ENCODE results near the gene ICA1.

ICA1 gene

DNA sequence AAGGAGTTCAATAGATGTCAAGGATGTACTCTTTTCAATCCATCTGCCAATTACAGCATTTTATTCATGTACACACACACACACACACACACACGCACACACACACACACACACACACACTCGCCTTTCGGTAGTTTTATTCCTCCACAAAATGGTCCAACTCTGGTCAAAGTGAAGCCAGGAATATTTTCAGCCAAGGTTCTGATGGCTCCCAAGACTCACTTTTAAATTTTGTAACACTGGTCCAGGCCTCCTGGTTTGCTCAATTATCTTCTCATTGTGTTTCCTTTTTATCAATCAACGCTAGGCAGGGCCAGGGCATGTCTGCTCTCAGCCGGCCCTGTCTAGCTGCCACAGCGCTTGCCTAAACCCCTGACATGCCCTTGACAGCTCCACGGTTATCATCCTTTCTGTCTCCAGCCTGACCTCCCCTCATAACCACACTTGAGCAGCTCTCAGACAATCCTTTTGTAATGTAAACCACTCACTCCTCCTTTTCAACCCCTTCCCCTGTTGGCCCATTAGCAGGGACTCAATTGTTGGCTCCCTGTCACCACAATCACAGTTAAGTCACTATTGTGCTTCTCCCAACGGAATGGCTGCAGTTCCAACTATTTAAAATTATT lies 115.1 kb downstream of the ICA1 start:
- no peak for TF ChIP-seq POLR2A (IDR thresholded peaks at IDR 0.05; ENCODE audit: low read depth, low read length)
- TF ChIP-seq POLR2AphosphoS5 (IDR thresholded peaks at IDR 0.05; ENCODE audit: low read depth, low read length), result no peak
- TF ChIP-seq TAF1 (IDR thresholded peaks at IDR 0.05; ENCODE audit: borderline replicate concordance, low read depth, low read length), result no peak
- FAIRE-seq (no peak), DNase-seq (ENCODE audit: insufficient read length) (no peak)

DNA sequence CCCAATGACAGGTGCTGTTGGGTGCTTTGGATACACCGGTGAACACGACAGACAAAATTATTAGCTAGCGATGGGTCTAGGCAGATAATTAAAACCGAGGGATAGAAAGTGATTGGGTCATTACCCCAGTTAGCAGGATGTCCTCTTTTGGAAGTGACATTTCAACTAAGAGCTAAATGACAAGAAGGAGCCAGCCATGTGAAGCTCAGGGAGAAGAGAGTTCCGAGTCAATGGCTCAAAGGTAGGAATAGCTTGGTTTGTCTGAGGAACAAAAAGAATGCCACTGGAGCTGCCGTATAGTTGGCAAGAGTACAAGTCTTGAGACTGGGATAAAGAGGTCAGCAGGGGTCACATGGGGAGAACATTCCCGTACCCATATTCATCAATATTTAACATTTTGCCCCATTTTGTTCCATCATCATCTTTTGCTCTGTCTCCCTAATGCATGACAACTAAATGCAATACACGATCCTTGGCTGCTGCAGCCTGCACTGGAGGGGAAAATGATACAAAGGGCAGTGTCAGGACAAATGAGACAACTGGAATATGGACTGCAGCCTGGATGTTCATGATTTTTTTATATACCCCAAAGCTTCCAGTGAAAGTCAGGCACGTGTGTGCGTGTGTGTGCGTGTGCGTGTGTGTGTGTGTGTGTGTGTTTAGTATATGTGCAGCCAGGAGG lies 115.7 kb downstream of the ICA1 start:
- FAIRE-seq (no peak), DNase-seq (ENCODE audit: insufficient read length) (no peak)
- no peak for TF ChIP-seq POLR2AphosphoS5 (IDR thresholded peaks at IDR 0.05; ENCODE audit: low read depth, low read length)

DNA sequence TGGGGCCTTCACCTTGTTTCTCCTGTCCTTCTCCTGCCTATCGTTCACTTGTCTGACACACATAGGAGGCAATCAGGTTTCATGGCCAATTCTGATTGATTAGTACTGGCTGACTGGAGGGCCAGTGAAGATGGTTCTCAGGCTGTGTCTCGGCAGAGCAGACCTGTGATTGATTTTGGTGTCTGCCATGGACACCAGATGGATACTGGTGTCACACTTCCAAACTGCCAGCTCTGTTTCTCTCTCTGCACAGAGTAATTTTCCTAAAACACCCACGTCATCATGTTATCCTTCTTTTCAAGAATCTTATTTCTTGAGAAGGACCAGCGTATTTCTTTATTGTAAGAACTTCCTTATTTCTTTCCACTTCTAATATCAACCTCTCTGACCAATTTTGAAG lies 117.1 kb downstream of the ICA1 start:
- TF ChIP-seq TAF1 (IDR thresholded peaks at IDR 0.05; ENCODE audit: borderline replicate concordance, low read depth, low read length) (no peak), POLR2AphosphoS5 (IDR thresholded peaks at IDR 0.05; ENCODE audit: low read depth, low read length) (no peak)
- FAIRE-seq, result peak; percentile 46
- no peak for DNase-seq (ENCODE audit: insufficient read length)

DNA sequence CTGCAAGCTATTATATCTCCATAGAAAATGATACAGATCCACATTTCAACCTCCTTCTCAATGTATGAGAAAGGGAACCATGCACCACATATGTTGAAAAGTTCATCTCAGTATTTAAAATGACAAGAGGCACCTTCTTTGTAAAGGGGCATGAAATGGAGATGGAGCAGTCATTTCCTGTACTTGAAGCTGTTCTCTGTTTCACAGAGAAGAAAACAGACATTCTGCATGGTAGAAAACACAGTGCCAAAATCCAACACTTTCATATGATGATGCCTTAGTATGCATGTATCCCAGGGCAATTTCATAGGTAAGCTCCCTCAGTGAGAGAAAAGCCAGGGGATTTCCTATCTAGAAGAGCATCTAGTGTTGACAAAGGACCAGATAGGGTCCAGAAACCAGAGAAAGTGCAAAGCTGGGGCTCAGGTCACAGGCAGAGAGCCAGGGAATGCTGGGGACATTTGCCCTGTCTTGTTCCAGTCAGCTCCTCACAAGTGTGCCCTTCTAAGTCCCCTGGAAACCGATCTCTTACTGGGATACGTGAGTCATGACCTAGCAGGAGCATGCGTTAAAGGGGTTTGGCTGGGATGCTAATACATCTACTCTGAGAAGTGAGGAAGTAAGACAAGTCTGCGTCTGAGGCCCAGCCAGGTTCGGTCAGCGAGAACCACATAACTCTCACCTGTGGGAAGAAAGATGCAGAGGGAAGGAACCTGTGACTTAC lies 118.7 kb downstream of the ICA1 start:
- DNase-seq (ENCODE audit: insufficient read length), result no peak
- peak; percentile 73 for FAIRE-seq
- TF ChIP-seq POLR2A (IDR thresholded peaks at IDR 0.05; ENCODE audit: low read depth, low read length) (peak; percentile 30; the same call in 1 of the 2 replicates), TAF1 (IDR thresholded peaks at IDR 0.05; ENCODE audit: borderline replicate concordance, low read depth, low read length) (no peak)

DNA sequence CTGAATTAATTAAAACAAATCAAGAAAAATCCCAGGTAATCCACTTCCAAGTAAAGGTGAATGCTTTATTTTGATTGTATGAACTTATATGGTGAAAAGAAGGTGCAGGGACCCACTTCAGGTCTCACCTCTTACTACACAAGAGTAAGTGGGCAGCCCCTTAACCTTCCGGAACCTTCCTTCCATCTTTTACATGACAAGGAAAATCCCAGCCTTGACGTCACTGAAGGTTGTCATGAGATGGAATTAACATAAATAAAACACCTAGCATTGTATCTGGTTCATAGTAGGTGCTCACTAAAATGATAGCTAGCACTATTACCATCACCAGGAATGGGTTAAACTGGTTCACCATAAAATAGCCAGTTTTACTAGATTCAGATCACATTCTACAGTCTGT lies 119.5 kb downstream of the ICA1 start:
- TF ChIP-seq POLR2AphosphoS5 (IDR thresholded peaks at IDR 0.05; ENCODE audit: low read depth, low read length), result no peak
- TF ChIP-seq TAF1 (IDR thresholded peaks at IDR 0.05; ENCODE audit: borderline replicate concordance, low read depth, low read length), result no peak
- no peak for TF ChIP-seq POLR2A (IDR thresholded peaks at IDR 0.05; ENCODE audit: low read depth, low read length)
- FAIRE-seq (peak; percentile 14), DNase-seq (ENCODE audit: insufficient read length) (no peak)

DNA sequence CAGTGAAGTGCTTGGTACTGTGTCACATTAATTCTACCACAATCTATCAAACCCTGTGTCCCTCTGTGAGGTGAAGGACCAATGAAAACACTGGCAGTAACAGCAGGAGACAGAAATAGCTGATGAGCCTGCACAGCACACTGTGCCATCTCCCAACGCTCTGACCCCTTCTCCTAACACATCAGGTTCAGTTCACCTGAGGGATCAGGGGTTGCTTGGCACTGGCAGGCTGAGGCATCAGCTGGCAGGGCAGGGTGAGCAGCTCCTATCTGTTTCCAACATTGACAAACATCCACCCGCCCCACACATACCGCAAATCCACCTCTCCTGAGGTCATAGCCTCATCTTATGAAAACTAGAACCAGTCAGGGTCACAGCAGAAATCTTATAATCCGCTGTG lies 120.9 kb downstream of the ICA1 start:
- TF ChIP-seq TAF1 (IDR thresholded peaks at IDR 0.05; ENCODE audit: borderline replicate concordance, low read depth, low read length), result no peak
- no peak for TF ChIP-seq POLR2AphosphoS5 (IDR thresholded peaks at IDR 0.05; ENCODE audit: low read depth, low read length)
- TF ChIP-seq POLR2A (IDR thresholded peaks at IDR 0.05; ENCODE audit: low read depth, low read length), result no peak
- DNase-seq (ENCODE audit: insufficient read length) (no peak), FAIRE-seq (no peak)

DNA sequence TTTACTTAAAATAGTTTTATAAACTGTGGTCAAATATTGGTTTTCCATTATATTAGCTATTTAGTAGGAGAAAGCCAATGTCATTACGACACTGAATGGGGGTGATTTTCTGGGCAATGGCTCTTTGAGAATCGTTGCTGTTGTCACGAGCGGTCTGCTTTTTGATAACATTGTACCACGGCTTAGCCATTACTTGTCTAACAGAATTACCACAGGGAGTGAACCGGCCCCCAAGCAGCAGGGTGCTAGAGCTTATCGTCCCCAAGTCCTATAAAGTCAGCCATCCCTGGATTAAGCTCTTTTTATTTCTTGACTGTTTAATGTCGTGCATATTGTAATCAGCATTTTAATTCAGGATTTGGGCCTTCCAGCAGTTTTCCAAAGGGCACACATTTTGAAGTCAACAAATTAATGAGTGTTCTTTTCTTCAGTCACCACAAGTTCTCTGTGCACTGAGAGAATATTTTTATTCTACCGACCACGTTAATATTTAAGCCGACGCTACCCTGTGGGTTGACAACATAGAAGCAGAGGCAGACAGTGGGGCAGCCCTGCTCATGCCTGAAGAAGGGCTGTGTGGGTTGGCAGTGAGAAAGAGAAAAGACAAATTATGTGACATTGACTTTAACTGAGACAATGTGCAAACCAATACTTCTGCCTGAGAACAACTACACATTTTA lies 125.8 kb downstream of the ICA1 start:
- DNase-seq (ENCODE audit: insufficient read length) (no peak), FAIRE-seq (no peak)
- TF ChIP-seq POLR2A (IDR thresholded peaks at IDR 0.05; ENCODE audit: low read depth, low read length) (no peak), TAF1 (IDR thresholded peaks at IDR 0.05; ENCODE audit: borderline replicate concordance, low read depth, low read length) (no peak), POLR2AphosphoS5 (IDR thresholded peaks at IDR 0.05; ENCODE audit: low read depth, low read length) (no peak)

DNA sequence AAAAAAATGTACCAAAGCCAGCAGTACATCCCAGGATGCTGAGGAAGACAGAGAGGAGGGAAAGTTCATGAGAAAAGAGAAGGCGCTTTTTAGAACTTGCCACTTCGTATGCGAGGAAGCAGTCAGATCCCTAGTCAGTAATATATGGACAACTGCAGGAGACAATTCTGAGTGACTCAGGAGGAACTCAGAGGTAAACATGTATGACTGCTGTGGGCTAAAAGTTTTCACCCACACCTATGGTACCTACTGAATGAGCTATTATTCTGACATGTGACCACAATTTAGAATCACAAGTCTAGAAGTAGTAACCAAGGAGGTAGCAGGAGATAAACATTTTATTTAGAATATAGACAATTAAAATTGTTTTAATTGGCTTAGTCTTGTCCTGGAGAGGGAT lies 126.5 kb downstream of the ICA1 start:
- DNase-seq (ENCODE audit: insufficient read length) (no peak), FAIRE-seq (peak; percentile 51)
- TF ChIP-seq POLR2AphosphoS5 (IDR thresholded peaks at IDR 0.05; ENCODE audit: low read depth, low read length), result no peak
- TF ChIP-seq POLR2A (IDR thresholded peaks at IDR 0.05; ENCODE audit: low read depth, low read length), result no peak
- no peak for TF ChIP-seq TAF1 (IDR thresholded peaks at IDR 0.05; ENCODE audit: borderline replicate concordance, low read depth, low read length)

DNA sequence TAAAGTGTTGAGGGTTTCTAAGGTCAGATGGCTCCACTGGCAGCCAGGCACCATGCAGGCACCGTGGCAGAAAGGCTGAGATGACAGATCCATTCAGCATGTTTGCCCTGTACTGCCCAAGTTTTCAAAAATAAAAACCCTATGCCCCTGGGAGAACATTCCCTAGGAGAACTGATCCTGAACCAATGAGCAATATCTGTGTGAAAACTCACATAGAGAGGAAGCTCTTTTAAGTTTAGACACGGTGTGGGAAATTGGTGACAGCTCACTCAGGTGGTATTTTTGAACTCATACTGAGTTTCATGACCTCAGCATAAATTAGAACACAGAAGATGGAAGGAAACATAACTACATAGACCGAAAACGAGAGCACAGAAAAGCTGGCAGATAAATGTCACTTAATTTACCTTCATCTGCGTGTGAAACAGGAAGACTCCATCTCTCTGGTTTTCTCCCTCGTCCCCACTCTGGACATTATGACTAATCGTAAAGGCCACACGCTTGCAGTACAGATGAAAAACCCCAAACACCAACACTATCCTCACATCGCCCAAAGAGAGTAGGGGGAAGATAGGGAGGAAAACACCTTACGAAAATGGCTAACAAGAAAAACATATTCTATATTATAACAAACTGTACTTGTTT lies 127.8 kb downstream of the ICA1 start:
- FAIRE-seq (peak; percentile 97), DNase-seq (ENCODE audit: insufficient read length) (no peak)
- TF ChIP-seq POLR2A (IDR thresholded peaks at IDR 0.05; ENCODE audit: low read depth, low read length) (no peak), POLR2AphosphoS5 (IDR thresholded peaks at IDR 0.05; ENCODE audit: low read depth, low read length) (no peak), TAF1 (IDR thresholded peaks at IDR 0.05; ENCODE audit: borderline replicate concordance, low read depth, low read length) (no peak)

DNA sequence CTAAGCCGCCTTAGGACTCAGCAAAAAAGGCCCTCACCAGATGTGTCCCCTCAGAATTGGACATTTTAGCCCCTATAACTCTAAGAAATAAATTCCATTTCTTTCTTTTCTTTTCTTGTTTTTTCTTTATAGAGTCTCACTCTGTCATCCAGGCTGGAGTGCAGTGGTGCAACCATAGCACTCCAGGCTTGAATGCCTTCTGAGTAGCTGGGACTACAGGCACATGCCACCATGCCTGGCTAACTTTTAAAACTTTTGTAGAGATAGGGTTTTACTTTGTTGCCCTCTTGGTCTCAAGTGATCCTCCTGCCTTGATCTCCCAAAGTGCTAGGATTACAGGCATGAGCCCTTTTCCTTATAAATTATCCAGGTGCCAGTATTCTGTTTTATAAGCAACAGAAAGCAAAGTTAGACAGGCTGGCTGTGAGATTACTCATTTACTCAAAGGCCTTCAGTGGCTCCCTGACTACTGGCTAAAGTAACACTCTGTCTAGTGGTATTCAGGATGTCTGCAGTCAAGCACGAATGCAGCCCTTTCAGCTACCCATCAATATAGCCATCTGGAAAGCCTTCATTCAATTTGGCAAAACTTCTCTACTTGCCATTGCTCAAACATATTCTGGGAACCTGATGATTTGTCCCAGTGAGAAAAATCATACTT lies 128.6 kb downstream of the ICA1 start:
- DNase-seq (ENCODE audit: insufficient read length) (no peak), FAIRE-seq (peak; percentile 71)
- TF ChIP-seq POLR2AphosphoS5 (IDR thresholded peaks at IDR 0.05; ENCODE audit: low read depth, low read length) (no peak), TAF1 (IDR thresholded peaks at IDR 0.05; ENCODE audit: borderline replicate concordance, low read depth, low read length) (no peak), POLR2A (IDR thresholded peaks at IDR 0.05; ENCODE audit: low read depth, low read length) (no peak)

Data from GM12892 (cell line).